RCC 7860 (cell line): ENCODE results near the gene SPACA7.

Source experiments
- DNase-seq: peaks from one replicate; pipeline ENCODE4 v3.0.0-alpha.2; 2015; ENCODE audit warnings: low spot score
- FAIRE-seq: peaks from 2 replicates; lab custom pipeline; 2012; peaks lifted over from hg19 to GRCh38; lab: Jason Lieb, UNC

Gene SPACA7

DNA sequence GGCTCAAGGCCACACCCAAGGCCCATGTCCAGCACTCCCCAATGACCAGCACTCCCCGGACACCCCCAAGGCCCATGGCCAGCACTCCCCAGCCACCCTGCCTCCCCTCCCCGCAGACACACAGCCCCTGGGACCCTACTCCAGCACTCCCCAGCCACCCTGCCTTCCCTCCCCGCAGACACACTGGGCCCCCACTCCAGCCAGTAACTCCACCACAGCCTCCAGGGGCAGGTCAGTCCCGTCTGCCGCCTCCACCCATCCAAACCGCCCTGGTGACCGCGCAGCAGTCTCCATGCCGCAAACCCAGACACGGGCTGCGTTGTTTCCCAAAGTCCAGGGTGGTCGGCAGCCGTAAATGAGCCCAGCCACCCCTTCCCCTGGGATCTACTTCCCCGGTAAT is 70.7 kb downstream of the SPACA7 start:
- DNase-seq (no peak), FAIRE-seq (no peak)

DNA sequence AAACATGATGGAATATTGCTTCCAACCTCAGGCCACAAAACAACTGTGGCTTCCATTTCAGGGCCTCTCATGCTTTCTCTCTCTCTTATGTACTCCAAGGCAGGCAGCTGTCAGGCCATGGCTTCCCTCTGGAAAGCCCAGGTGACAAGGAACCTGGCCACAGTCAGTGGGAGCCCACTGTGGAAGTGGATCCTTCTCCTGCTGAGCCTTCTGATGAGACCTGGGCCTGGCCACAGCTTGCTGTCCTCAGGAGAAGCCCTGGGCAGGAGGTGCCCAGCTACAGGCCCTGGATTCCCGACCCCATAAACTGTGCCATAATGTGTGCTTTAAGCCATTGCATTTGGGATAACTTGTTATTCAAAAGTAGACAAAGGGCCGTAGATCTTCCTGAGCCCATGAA is 71.2 kb downstream of the SPACA7 start:
- no peak for DNase-seq
- FAIRE-seq = no peak

DNA sequence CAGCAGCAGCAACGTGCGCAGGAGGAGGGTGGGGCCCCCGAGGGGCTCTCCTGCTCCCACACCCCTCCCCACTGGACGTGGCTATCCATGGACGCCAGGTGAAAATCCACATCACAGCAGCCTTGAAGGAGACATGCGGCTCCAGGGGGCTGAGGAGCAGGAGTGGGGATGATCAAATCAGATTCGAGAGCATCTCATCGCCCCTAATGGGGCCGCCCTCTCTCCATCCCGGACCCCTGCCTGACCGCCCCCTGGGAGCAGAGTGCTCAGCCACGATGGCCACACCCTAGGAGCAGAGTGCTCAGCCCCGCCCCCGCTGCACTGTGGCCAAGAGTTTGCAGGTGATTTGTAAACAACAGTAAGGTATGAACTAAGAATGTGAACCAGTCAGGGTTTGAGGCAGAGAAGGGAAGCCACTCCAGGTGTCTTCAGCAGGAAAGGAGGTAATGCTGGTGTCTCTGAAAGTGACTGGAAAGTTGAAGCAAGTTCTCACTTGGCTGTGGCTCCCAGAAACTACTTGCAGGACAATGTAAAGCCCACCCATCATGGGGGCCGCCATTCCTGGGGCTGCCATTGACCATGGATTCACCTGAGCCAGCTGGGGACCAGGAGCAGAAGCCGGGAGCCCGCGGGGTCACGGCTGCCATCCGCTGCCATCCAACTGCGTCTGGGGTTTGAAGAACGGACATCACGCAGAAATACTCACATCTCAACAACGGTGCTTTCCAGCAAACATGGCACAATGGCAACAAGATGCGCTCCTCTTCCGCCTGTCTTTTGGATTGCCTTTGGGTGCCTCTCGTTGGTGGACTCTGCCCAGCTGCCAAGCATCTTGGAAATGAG is 71.8 kb downstream of the SPACA7 start:
- DNase-seq = no peak

DNA sequence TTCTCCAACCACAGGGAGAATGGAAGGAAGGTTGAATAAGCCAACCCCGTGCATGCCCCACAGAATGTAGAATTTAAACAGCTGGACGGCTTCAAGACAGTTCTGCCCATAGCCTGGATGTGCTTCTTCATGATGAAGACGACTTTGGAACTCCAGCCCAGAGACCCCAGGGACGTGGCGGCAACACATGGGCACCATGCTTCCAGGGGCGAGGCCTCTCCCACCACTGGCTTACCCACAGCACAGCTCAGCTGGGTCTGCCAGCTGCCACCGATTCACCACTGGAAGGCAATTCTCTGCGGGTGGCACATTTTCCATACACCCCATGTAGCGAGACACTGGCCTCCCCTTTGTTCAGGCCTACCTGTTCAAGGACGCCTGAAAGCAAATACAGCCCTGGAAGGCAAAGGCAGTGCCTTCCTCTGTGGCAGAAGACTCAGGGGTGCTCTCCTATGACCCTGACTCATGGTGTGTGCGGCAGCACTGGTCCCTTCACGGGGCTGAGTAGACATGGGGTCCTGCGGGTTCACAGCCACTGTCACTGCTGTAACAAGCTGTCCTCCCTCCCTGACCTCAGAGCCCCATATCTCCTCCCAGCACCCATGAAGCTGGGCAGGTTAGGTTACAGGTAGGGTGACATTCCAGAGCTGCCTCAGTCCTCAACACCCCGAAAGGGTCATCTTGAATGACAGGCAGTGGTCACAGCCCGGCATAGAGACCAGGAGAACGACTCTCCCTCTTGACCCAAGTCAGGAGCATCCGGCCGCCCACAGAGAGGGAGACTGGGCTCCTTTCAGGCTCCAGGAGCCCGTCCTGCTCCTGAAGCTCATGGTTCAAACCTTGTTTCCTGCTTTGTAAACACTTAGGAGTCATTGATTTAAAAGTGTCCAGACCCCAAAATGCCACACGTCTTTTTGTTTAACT is 72.7 kb downstream of the SPACA7 start:
- FAIRE-seq (no peak), DNase-seq (no peak)

More for the DNA sequence above, 71.8 kb downstream of the SPACA7 start:
- no peak for FAIRE-seq

DNA sequence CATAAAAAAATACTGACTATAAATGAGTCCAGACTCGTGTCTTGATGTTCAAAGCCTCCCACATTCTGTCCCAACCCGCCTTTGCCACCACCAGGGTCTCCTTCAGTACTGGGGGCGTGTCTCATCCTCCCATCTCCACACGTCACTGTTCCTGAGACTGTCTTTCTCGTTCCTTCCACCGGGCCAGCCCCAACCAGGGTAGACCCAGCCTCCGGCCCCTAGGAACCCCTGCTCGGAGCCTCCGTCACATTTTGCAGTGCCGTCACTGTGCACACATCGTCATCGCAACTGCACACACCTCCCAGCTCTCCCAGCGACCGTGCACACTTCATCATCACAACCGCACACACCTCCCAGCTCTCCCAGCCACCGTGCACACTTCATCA is 73.4 kb downstream of the SPACA7 start:
- DNase-seq (no peak), FAIRE-seq (no peak)

DNA sequence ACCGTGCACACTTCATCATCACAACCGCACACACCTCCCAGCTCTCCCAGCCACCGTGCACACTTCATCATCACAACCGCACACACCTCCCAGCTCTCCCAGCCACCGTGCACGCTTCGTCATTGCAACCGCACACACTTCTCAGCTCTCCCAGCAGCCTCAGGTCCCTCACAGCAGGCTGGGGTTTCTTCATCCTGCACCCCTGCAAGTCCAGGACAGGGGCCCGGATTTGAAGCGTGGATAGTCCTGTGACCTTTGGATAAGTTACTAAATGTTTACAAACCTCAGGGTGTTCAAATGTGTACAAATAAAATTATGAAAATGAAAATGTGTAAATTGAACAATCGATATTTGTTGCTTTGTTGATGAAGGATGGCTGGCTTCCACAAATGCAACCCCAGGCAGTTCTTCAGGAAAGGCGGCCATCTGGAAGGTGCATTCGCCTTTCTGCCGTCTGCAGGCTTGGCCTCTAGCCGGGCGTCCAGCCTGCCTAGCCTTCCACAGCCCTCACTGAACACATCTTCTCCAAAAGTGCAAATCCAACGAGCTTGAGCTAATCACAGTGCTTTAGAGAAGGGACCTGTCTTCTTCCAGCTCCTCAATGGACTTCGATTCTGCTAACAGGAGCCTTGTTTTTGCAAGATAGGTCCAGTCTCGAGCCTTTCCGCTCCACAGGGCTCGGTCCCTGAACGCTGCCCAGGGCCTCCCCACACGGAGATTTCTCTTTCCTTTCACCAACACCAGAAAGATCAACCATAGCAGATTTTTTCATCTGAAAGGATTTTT is 74.2 kb downstream of the SPACA7 start:
- FAIRE-seq (no peak), DNase-seq (no peak)

DNA sequence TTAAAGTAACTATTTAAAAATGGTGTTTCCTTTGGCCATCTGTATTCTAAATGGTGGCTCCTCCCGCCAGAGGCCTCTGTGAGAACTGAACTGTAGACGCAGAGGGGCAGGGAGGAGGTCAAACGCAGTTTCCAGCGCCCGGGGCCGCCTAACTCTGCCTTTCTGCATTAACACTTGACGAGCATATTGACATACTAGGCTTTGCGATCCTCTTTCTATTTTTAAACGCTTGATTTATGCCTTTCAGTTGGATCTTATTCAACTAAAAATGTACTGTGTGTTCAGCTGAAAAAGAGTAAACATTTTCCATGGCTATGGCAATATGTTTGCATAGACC is 74.7 kb downstream of the SPACA7 start:
- DNase-seq (no peak), FAIRE-seq (no peak)

DNA sequence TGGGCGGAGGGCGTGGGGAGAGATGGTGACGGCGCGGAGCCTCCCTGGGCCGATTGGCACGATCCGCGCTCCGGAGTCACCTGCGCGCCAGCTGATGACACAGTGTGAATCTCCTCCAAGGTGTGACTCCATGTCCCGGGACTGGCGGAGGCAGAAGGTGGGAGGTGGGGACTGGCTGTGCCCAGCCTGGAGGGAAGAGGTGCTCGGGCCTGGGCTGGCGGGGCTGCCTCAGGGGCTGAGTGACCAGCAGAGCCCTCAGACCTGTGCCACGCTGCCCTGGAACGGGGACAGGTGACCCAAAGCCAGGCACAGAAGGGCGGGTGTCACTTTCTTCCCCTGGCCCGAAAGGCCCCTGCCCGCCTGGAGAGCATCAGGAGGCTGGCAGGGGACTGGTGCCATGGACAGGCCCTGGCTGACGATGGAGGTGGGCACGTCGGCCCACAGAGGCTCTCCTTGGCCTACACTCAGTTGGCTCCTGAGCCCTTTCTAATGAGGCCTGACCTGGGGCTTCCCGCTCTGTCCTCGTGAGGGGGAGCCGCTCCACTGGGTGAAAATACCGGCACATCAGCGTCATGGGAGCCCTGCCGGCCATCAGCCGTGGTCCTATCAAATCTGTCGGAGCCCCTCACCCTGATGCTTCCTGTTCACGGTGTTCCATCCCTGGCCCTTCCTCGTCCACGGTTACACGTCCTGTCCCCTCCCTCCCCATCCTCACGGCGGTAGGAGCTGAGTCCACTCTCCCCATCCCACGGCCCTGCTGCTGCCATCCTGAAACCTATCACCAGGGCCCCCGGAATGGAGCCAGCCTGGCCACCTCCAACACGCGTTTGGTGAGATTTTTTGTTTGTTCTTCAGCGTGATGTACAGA is 75.6 kb downstream of the SPACA7 start:
- no peak for DNase-seq
- no peak for FAIRE-seq

DNA sequence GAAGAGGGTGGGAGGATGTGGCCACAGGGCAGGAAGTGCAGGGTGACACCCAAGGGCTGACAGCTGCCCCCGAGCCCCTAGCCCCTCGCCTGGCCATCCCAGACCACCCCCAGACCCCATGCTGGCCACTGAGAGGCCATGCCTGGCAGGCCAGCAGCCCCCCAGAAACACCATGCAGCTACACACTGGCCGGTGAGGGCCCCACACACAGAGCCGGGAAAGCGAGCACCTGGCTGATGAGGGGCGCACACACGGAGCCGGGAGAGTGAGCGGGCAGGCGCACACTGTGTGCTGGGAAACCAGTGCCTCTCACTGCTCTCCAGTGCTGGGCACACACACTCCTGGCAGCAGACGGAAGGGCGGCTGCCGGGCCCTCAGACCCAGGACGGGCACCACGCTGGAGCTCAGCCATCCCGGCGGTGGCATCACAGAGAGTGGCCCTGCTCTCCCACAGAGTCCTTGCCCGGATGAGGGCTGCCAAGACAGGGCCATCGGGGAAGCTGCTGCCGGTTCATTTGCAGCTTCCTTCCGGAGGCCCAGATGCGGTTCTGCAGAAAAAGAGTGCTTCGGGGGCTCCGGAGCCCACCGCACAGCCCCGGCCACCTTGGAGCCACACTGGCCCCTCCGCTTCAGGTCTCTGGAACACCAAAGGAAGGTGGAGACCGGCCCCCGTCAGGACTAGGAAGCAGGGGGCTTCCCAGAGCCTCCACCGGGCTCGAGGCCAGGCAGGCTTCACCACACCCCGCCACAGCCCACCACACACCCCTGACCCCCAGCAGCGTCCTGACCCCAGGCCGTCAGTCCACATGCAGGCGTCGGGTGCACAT is 76.4 kb downstream of the SPACA7 start:
- no peak for FAIRE-seq
- DNase-seq = no peak

DNA sequence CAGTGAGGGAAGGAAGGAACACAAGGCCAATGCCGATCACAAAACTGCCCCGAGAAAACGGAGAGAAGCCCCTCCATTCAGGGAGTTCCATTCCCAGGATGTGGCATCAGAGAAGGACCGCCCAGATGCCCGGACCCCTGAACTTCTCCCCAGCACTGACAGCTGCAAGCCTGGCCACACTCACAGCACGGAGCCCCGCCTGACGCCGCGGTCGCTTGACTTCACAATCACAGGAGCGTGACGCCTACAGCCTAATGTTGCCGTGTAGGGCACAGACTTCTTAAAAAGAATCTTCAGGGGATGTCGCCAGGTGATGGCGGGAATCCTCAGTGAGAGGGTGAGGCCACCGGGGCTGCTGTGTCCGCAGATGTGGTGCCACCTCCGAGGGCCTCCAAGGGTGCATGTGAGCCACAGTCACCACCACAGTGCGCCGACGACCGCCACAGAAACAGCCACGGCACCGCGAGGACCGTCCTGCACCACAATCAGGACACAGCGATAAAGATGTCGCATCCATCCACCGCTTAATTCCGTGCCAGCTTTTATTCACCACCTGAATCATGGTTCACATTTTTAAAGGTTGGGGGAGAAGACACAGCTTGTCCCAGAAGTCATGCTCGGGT is 77.2 kb downstream of the SPACA7 start:
- no peak for FAIRE-seq
- no peak for DNase-seq

DNA sequence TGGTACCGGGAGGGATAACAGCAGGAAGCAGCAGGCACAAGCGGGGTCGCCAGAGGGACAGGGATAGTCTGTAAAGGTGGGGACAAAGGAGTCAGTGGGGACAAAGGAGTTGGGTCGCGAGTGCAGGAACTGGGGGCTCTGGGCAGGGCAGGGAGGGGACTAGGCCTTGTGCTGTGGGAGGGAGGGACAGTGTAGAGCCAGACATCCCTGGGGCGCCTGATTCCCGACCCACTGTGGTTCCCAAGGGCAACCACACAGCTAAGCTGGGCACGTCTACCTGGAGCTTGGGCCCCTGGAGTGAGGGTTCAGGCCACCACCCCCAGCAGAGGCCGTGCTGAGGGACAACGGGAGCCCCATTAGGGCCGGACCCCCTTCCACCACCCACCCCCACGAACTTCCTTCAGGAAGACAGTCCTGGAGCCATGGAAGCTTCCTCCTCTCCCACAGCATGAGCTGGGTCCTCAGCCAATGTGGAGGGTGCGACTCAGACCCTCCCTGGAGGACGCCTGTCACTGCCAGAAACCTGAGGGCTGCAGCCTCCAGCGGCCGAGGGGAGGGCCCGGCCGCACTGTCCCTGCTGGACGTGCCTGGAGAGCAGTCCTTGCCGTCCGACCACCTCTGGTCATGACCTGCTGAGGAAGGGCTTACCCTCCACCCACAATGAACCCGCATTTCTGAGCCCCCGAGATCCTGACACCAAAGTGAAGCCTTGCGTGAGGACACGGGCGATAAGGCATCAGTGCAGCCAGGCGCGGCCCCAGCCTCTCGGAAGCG is 77.9 kb downstream of the SPACA7 start:
- DNase-seq (no peak), FAIRE-seq (no peak)

DNA sequence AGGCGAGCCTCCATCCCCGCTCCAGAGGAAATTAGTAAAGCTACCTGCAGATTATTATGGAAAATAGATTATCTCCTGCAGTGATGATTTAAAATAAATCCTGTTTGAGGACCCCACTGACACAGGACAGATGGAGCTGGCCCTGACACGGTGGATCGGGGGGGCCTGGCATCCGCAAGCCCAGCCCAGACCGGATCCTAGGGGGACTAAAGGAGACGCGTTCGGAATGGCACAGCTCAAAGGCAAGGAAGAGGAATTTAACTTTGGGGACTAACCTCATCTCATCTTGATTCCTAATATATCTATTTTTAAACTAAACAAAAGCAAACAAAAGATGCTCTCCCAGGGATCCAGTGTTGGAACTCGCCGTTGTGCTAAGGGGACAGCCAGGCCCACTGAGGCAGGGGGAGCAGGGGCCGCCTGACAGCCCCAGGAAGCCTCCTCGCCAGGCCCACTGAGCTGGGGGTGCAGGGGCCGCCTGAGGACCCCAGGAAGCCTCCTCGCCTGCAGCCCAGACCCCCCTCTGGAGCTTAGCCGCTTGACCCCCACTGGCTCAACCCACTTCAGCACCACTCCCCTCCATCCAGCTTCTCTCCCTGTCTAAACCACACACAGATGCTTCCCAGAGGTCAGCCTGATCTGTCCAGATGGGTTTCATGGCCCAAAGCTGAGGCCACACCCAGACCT is 78.6 kb downstream of the SPACA7 start:
- FAIRE-seq (no peak), DNase-seq (no peak)

DNA sequence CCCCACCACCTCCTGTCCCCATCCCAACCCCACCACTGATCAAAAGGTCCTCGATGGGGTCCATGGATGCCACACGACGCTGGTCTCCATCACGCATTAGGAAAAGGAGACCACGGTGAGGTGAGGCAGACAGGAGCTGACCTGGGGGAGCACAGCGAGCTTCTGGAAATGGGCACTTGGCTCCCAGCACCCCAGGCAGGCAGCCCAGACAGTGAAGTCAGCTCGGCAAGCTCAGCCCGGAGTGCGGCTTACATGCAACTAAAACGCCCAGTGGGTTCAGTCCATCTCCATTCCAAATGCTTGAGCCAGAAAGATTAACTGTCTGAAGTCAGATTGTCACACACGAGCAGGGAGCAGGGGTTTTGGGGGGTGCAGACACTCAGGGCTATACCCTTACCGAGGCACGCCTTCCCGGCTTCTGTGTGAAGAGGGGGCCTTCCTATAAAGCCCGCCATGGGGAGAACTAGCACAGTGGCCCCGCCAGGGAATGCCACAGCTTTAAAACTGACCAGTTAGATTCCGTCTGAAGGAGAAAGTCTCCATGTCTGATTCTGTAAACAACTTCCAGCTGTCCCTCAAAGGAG is 79.4 kb downstream of the SPACA7 start:
- no peak for DNase-seq
- no peak for FAIRE-seq

DNA sequence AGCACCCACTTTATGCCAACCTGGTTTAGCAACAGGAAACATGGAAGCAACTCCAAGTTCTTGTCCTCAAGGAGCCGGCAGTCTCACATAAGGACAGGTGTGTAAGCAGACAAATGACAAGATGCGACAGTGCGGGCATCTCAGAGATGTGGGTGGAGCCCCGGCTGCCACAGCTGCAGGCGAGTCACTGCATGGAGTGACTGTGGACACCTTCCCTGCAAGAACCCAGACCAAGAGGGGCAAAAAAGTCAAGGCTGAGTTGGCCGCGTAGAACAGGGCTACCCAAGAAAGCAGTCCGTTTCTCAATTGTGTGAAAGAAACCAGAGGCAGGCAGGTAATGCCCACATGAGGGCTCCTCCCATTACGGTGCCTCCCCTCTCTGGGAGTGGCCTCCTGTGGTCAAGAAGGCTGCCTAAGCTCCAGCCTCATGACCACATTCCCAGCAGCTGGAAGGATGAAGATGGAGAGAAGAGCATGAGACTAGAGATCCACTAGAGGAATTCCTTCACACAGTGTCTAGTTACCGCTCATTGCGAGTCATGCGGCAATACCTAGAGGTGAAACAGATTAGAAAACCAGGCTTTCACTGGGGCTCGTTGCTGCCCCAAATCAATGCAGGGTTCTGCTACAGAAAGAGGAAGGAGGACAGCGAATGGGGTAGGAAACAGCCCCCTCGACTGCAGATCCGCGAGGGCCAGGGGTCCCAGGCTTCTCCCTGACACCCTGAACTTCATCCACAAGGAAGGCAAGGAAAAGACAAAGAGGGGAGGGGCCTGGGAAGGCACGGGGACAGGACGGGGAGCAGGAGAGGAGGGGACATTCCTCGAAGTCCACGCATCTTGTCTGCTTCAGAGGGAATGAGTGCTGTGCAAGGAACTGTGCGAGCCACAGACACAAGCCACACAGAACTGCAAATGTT is 80.2 kb downstream of the SPACA7 start:
- FAIRE-seq (no peak), DNase-seq (no peak)

DNA sequence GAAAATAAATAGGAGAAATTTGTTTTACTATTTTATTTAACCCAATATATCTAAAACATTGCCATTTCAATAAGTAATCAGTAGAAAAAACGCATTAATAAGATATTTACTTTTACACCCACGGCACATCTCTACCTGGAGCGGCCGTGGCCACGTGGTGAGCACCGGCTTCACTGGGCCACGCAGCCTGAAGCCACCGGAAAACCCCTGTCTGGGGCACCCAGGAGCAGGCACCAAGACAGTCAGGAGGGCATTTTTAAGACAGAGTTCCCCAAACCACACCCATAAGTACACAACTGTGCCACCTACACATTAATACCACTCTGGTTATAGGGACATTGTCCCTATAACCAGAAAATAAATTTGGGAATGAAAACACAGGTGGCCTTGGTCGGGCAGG is 80.9 kb downstream of the SPACA7 start:
- DNase-seq = no peak
- FAIRE-seq = no peak

DNA sequence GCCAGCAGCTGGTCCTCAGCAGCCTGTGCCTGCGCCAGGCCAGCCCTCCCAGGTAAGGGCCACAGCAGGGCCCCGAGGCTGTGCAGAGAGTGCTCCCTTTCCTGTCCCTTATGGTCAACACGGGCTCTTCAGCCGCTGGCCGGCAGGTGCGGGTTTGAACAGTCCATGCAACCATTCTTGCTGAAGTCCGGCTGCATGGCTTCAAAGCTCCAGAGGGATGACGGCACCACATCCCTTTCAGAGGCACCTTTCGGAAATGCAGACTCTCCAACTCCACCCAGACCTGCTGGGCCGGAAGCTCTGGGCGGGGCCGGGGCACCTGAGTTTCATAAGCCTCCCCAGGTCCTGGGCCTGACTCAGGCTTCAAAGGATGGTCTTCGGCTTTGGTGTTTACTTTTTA is 81.3 kb downstream of the SPACA7 start:
- FAIRE-seq (no peak), DNase-seq (no peak)
